ENCODE results near the gene TMTC2. TPM values are rescaled to one million over a fixed set of nuclear protein-coding genes. Genes with fewer than 3 reads are reported as not detected.

TMTC2 gene
- total RNA-seq, 6 experiments from 2014 or later: 0.74 to 1.9 (median 0.96) TPM

GRCh38 chr12:82855872-82856271, 169.2 kb downstream of the TMTC2 start:
- ATAC-seq (no peak), DNase-seq (no peak)
- Histone ChIP-seq H3K4me1 (peaks cover 0 to 2% (median 0%) of the 10 kb centered on the region in 4 donors), H3K36me3 (no peaks in the 10 kb centered on the region), H3K9me3 (no peaks in the 10 kb centered on the region), H3K27me3 (no peaks in the 10 kb centered on the region), H3K27ac (no peak overlapping the region), H3K4me3 (no peak overlapping the region)
- TF ChIP-seq CTCF (IDR thresholded peaks at IDR 0.05): no peak
- no peak for TF ChIP-seq POLR2A (IDR thresholded peaks at IDR 0.05)
- intact Hi-C loops (cut with DNase I): no loop called here

- no peak overlapping the region for H3K27ac ChIP-seq
- H3K27me3 ChIP-seq: no peaks in the 10 kb centered on the region
- no peaks in the 10 kb centered on the region for H3K9me3 ChIP-seq
- intact Hi-C loops (cut with DNase I): no loop called here
- TF ChIP-seq POLR2A (IDR thresholded peaks at IDR 0.05) (no peak), CTCF (IDR thresholded peaks at IDR 0.05) (no peak)
- WGBS (ENCODE audit: insufficient coverage, low coverage, low lambda C conversion rate, missing lambda C conversion rate): 91% methylated on average over 7 of the region's 7 CpGs
- H3K4me1 ChIP-seq: peaks cover 0 to 2% (median 0%) of the 10 kb centered on the region in 4 donors
- H3K36me3 ChIP-seq: no peaks in the 10 kb centered on the region
- H3K4me3 ChIP-seq: no peak overlapping the region
- no peak for ATAC-seq
- no peak for DNase-seq
These were observed 170.6 kb downstream of the TMTC2 start for GRCh38 chr12:82857276-82857675.

GRCh38 chr12:82857911-82858533, 171.3 kb downstream of the TMTC2 start:
- H3K9me3 ChIP-seq: no peaks in the 10 kb centered on the region
- DNase-seq (no peak), ATAC-seq (no peak)
- 73% methylated on average over 9 of the region's 10 CpGs for WGBS (ENCODE audit: insufficient coverage, low coverage, low lambda C conversion rate, missing lambda C conversion rate)
- TF ChIP-seq CTCF (IDR thresholded peaks at IDR 0.05) (no peak), POLR2A (IDR thresholded peaks at IDR 0.05) (no peak)
- intact Hi-C loops (cut with DNase I): no loop called here
- no peak overlapping the region for H3K4me3 ChIP-seq
- no peaks in the 10 kb centered on the region for H3K36me3 ChIP-seq
- H3K27me3 ChIP-seq: no peaks in the 10 kb centered on the region
- H3K27ac ChIP-seq: no peak overlapping the region
- peaks cover 0 to 2% (median 0%) of the 10 kb centered on the region in 4 donors for H3K4me1 ChIP-seq

GRCh38 chr12:82858534-82858917, 171.8 kb downstream of the TMTC2 start:
- Histone ChIP-seq H3K36me3 (no peaks in the 10 kb centered on the region), H3K4me3 (no peak overlapping the region), H3K4me1 (peaks cover 0 to 2% (median 0%) of the 10 kb centered on the region in 4 donors), H3K9me3 (no peaks in the 10 kb centered on the region), H3K27ac (no peak overlapping the region), H3K27me3 (no peaks in the 10 kb centered on the region)
- 81% methylated on average over 3 of the region's 3 CpGs for WGBS (ENCODE audit: insufficient coverage, low coverage, low lambda C conversion rate, missing lambda C conversion rate)
- intact Hi-C loops (cut with DNase I): no loop called here
- no peak for TF ChIP-seq POLR2A (IDR thresholded peaks at IDR 0.05)
- no peak for TF ChIP-seq CTCF (IDR thresholded peaks at IDR 0.05)
- DNase-seq (no peak), ATAC-seq (no peak)
